Measurements from ENCODE around the gene PPP2R3A. TPM values are rescaled to one million over a fixed set of nuclear protein-coding genes. Genes with fewer than 3 reads are reported as not detected.

Gene PPP2R3A
- total and polyA plus RNA-seq, 9 of the 15 experiments (the other 6 are each of a cell fraction or from before 2014, with no cell fraction given) = 0.10 to 0.50 (median 0.24) TPM

GRCh38 chr3:136075811-136076210 is 110.3 kb downstream of the PPP2R3A start:
- H3K9ac ChIP-seq (ENCODE audit: insufficient read depth in 1 of 2, low read depth in 2 of 2, low read length in 2 of 2) = no peak overlapping the region
- H3K36me3 ChIP-seq (ENCODE audit: control insufficient read depth, insufficient read depth, low read length) = no peaks in the 10 kb centered on the region
- 0 out of 2 replicates have a peak, but pooled peaks have one; percentile 0 for TF ChIP-seq ZNF592 (IDR thresholded peaks at IDR 0.05)
- TF ChIP-seq, protein P1, sequence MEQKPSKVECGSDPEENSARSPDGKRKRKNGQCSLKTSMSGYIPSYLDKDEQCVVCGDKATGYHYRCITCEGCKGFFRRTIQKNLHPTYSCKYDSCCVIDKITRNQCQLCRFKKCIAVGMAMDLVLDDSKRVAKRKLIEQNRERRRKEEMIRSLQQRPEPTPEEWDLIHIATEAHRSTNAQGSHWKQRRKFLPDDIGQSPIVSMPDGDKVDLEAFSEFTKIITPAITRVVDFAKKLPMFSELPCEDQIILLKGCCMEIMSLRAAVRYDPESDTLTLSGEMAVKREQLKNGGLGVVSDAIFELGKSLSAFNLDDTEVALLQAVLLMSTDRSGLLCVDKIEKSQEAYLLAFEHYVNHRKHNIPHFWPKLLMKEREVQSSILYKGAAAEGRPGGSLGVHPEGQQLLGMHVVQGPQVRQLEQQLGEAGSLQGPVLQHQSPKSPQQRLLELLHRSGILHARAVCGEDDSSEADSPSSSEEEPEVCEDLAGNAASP (IDR thresholded peaks at IDR 0.05) = no peak
- H2AFZ ChIP-seq (ENCODE audit: low read depth, low read length) = no peak overlapping the region
- H3K27ac ChIP-seq (ENCODE audit: extremely low read depth, low read depth, low read length) = no peak overlapping the region
- no peaks in the 10 kb centered on the region for H3K27me3 ChIP-seq (ENCODE audit: control insufficient read depth in 2 of 2, insufficient read depth in 2 of 2, low read length in 2 of 2)
- no peaks in the 10 kb centered on the region for H3K9me1 ChIP-seq (ENCODE audit: control insufficient read depth, insufficient read depth, low read length)
- H3K4me1 ChIP-seq (replicated peaks in 1 of 2; ENCODE audit: control insufficient read depth in 2 of 2, insufficient read depth in 2 of 2, low read length in 2 of 2) = no peaks in the 10 kb centered on the region
- 19% methylated on average over 3 of the region's 3 CpGs for WGBS (ENCODE audit: insufficient coverage, low coverage, missing lambda C conversion rate)
- in situ Hi-C loops (cut with MboI) = loop anchor here (5.0 kb wide), 2 partner anchors 171 to 676 kb away; partner anchors contain the start of gene STAG1
- POLR2A ChIA-PET = interaction anchor here (0.7 kb wide), 1 partner anchor 778 kb away, joined by 3 read pairs; no protein-coding TSS in a partner anchor
- intact Hi-C loops (cut with micrococcal nuclease) = loop anchor here (1.0 to 10.0 kb wide), 9 partner anchors 121 to 1719 kb away; partner anchors contain the start of genes MSL2 and STAG1
- H4K20me1 ChIP-seq (replicated peaks; ENCODE audit: control insufficient read depth, insufficient read depth, low read length) = no peaks in the 10 kb centered on the region
- DNase-seq (ENCODE audit: extremely low read depth in 1 of 4, low spot score in 3 of 4) (no peak), FAIRE-seq (no peak), ATAC-seq (no peak)
- no peak overlapping the region for H3K4me2 ChIP-seq (ENCODE audit: insufficient read depth, low read length)
- BruUV-seq (replicated peaks) = no TSS peak
- CTCF ChIA-PET (ENCODE audit: low intra/inter-chr PET ratio) = interaction anchor here (0.6 to 1.6 kb wide), 3 partner anchors 676 to 1990 kb away, joined by 3 to 28 read pairs (median 8); partner anchors contain the start of gene STAG1
- H3K9me3 ChIP-seq (replicated peaks; ENCODE audit: control insufficient read depth, insufficient read depth, low read depth, low read length) = no peaks in the 10 kb centered on the region
- H3K79me2 ChIP-seq (ENCODE audit: control insufficient read depth, insufficient read depth, low read length) = no peaks in the 10 kb centered on the region
- H3K4me3 ChIP-seq = no peak overlapping the region

Data from K562 (cell line).